T-helper 17 cell (primary cell): ENCODE results near the gene PTTG1. TPM values are rescaled to one million over a fixed set of nuclear protein-coding genes. Genes with fewer than 3 reads are reported as not detected.
A peak's percentile ranks its signal among the peaks of the same experiment; 100 is the strongest.

Experiments used
- ATAC-seq: fragments of 150-1000 bp; cut with Tn5 transposase; 2 replicates; pipeline ENCODE4 v1.10.0; 2021; ENCODE audit warnings: mild to moderate bottlenecking, moderate library complexity
- DNase-seq, 3 donors: peaks; one replicate each; pipeline versions ENCODE4 v3.0.0 to v3.0.0-alpha.2; 2020 to 2021
- H3K9me3 ChIP-seq: one replicate; pipeline ENCODE4 v1.7.0; 2013; ENCODE audit warnings: low read length, mild to moderate bottlenecking; ENCODE audit not compliant: control insufficient read depth, poor library complexity, severe bottlenecking
- H3K27ac Mint-ChIP-seq: one replicate; pipeline ENCODE4 v1.8.0; 2022; ENCODE audit warnings: mild to moderate bottlenecking, moderate library complexity, mixed read lengths
- H3K27me3 Mint-ChIP-seq: one replicate; pipeline ENCODE4 v1.8.0; 2022; ENCODE audit warnings: mixed read lengths
- H3K36me3 Mint-ChIP-seq: one replicate; pipeline ENCODE4 v1.8.0; 2022; ENCODE audit warnings: low read depth, mixed read lengths
- H3K4me1 Mint-ChIP-seq: one replicate; pipeline ENCODE4 v1.8.0; 2022; ENCODE audit warnings: mild to moderate bottlenecking, mixed read lengths
- H3K4me3 Mint-ChIP-seq: one replicate; pipeline ENCODE4 v1.8.0; 2022; ENCODE audit warnings: mild to moderate bottlenecking, moderate library complexity, mixed read lengths
- total RNA-seq, 4 donors: library from RNA in 2 of 4; stranded (reverse) in 2 of 4; gene quantifications; one replicate each; pipeline ENCODE4 v1.2.3 and lab custom pipeline; 2022 to 2026

PTTG1 gene
- total RNA-seq, 2 donors from 2014 or later = 13.9 to 16.0 TPM

DNA sequence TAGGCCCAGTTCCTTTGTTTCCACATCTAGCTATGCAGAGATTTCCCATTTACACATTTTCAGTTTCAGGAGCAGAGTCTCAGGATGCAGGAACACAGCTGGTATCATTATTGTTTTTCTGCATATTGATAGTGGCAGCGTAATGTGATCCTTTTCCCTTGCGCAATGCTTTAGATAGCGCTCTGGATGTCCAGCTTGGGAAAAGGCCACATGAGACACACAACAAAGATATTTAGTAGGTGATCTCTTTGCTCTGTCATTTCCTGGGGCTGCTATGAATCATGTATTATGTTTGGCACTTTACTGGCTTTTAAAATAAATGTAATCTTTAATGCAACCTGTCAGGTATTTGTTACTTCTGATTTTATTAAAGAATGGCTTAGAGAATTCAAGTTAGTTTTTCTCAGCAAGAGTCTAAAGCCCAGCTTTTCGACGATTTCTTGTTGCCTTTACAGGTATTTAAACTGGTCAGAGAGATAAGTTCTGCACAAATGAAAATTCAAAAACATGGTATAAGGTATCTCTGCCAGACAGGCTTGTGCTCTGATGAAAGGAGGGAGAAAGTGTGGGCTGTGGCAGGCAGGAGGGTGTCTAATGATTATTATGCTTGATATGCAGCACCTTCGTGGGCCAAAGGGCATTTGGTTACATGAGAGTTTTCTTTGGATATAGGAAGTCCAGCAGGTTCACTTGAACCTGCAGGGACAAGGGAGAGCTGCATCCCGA is 42.2 kb downstream of the PTTG1 start:
- Mint-ChIP-seq H3K4me1 (peaks cover 31% of the 10 kb centered on the region), H3K4me3 (no peak overlapping the region), H3K27ac (no peak overlapping the region), H3K36me3 (no peaks in the 10 kb centered on the region), H3K27me3 (no peaks in the 10 kb centered on the region)
- no peak for ATAC-seq
- DNase-seq = no peak
- no peaks in the 10 kb centered on the region for H3K9me3 ChIP-seq

DNA sequence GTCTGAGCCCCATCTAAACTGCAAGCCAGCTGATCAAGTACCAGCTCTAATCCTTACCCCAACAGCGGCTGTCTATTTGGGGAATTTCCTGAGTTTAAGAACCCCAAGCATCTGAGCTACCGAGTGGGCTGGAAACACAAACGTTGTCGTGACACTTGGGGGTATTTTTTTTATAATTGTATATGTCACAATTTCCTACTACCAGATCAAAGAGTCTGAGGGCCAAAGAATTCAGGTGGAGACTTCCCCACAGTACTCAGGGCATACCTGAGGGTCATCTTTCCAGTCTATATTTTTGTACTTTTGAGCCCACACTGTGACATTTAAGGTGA is 42.8 kb downstream of the PTTG1 start:
- Mint-ChIP-seq H3K27ac (no peak overlapping the region), H3K27me3 (no peaks in the 10 kb centered on the region), H3K36me3 (no peaks in the 10 kb centered on the region), H3K4me3 (no peak overlapping the region), H3K4me1 (peaks cover 33% of the 10 kb centered on the region)
- ATAC-seq (no peak), DNase-seq (no peak)
- no peaks in the 10 kb centered on the region for H3K9me3 ChIP-seq

DNA sequence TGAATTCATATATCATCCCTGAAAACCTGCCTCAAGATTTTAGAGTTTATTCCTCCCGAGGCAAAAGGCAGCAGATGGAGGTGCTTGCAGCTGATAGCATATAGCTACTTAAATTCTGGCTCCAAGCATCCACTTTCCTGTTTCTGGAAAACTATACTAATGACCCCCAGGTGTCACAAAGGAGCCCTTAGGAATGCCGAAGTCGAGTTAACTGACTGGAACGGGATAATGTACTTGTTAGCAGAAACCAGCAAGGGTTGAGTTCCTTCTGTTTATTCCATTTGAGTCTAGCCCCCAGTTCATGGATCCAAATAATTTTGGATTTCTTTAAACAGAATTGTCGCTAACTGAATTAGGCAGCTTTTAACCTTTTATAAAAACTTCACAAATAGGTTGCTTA is 44.5 kb downstream of the PTTG1 start:
- ATAC-seq (no peak), DNase-seq (no peak)
- Mint-ChIP-seq H3K4me1 (peaks cover 42% of the 10 kb centered on the region), H3K27me3 (no peaks in the 10 kb centered on the region), H3K27ac (peak overlapping the region; percentile 94), H3K36me3 (no peaks in the 10 kb centered on the region), H3K4me3 (no peak overlapping the region)
- H3K9me3 ChIP-seq = no peaks in the 10 kb centered on the region

DNA sequence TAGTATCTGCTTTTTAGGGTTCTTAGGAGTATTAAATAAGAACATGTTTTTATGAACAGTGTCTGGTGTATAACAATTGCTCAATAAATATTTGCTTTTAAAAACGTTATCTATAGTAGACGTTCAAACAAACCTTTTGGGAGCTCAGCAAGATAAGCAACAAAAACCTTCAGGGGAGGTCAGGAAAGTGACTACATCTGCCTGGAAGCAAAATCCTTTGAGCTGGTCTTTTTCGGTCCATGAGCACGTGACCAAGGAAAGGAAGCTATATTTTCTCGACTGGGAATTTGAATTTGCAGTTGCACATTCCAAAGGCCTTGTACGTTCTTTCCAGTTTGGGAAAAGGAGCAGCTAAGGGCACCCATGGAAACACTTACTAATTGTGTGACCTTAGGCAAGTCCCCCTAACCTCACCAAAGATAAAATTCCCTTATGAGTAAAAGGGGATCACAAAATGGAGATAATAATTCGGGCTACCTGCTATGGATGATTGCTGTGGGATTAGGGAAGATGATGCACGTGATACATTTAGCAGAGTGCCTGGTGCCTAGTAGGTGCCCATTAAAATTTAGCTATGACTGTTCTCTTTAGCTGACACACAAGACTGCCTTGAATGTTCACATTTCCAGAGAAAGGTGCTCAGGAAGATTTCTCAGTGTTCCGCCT is 45.4 kb downstream of the PTTG1 start:
- peak overlapping the region; percentile 94 for H3K27ac Mint-ChIP-seq
- peaks cover 48% of the 10 kb centered on the region for H3K4me1 Mint-ChIP-seq
- ATAC-seq (no peak), DNase-seq (no peak)
- no peaks in the 10 kb centered on the region for H3K27me3 Mint-ChIP-seq
- H3K36me3 Mint-ChIP-seq = no peaks in the 10 kb centered on the region
- H3K9me3 ChIP-seq = no peaks in the 10 kb centered on the region
- H3K4me3 Mint-ChIP-seq = peak overlapping the region; percentile 94

DNA sequence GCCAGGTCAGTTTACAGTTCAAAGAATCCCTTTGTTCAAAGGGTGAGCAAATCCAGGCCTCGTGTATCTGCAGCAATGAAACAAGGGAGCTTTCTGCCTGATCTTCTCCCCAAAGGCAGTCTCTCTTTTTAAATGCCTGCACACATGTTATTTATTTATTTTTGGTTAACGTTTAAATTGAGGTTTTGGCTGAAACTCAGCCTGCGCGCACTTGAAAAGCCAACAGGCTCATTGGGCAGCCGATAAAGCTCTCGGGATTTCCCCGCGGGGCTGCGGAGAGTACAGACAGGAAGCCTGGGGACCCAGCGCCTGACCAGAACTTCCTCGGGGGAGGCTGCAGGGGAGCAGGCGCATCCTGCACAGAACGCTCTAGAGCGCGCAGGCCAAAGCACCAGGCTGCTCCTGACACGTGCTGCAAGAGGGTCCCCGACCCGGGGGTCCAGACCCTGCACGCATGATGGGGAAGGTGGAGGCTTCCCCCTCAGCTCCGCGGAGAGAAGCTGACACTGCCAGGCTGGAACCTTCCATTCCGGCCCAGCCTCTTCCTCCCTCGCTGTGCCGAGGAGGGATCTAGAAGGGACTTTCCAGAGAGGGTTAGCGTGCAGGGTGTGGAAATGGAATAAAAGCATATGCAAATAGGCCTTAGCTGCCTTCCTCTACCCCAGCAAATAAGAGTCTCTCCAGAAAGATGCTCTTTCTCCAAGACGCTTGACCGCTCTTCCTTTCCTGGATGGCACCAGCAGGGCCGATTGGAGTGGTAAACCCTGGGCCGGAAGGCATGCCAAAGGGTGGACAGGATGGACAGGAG is 46.1 kb downstream of the PTTG1 start:
- no peaks in the 10 kb centered on the region for H3K27me3 Mint-ChIP-seq
- H3K4me3 Mint-ChIP-seq = peak overlapping the region; percentile 94
- no peaks in the 10 kb centered on the region for H3K36me3 Mint-ChIP-seq
- H3K9me3 ChIP-seq = no peaks in the 10 kb centered on the region
- H3K4me1 Mint-ChIP-seq = peaks cover 46% of the 10 kb centered on the region
- H3K27ac Mint-ChIP-seq = peak overlapping the region; percentile 94
- peak; percentile 89 for ATAC-seq
- peak; percentile 60 to 67 (median 63) for DNase-seq

DNA sequence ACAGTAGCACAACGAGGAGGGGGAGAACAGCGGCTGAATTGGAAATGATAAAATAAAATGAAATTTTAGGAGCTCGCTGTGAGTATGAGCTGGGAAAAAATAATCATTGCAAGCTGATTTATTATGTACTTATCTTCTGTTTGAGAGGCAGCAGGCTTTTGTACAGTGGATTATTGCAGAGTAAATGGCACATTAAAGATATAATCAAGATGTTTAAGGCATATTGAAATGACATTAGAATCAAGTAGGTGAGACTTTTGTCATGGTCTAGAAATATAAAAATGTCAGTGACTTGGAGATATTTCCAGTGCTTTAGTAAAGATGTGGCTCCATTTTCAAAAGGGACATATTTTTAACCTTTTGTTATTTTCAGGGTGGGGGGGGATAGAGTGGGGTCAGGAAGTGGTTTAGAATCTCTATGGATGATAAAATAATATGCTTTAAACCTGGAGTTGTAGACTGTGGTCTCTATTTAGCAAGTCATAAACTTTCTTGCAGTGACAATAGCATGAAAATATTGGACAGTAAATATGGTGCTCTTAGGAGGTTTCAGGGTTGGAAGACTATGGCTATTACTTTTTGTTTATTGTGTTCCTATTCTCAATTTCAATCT is 46.8 kb downstream of the PTTG1 start:
- ATAC-seq = no peak
- Mint-ChIP-seq H3K4me1 (peaks cover 48% of the 10 kb centered on the region), H3K36me3 (no peaks in the 10 kb centered on the region)

DNA sequence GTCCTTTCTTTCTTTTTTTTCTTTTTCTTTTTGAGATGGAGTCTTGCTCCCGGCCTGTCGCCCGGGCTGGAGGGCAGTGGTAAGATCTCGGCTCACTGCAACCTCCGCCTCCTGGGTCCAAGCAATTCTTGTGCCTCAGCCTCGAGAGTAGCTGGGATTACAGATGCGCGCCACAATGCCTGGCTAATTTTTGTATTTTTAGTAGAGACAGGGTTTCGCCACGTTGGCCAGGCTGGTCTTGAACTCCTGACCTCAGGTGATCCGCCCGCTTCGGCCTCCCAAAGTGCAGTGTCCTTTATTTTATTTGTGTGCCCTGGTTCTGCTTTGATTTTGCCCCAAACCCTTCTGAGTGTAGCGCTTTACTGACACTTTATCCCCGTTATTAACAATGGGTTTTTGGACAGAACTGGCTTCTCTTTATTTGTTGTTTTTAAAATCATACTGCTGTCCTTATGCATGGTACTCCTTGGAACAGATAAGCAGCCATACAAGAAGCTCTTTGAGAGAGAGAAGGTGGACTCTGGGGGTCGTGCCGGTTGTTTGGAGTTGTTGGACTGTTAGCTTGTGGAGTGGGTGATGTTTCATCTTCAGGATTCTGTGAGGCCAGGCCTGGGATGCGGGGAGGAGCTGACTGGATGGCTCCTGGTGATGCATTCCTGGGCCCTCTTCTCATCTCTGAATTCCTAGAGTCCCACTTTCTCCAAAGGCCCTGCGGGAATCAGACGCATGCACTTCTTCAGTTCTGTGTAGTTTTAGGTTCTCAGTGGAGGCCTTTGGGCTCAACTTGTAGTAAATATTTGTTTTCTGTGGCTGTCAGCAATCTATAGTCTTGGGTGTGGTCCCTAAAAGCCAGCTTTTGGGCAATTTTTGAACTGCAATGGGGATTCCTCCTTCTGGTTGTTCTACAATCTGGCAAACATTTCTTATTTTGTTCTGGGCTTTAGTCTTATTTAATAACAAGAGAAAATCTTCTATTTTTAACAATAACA is 47.8 kb downstream of the PTTG1 start:
- no peaks in the 10 kb centered on the region for H3K36me3 Mint-ChIP-seq

More for the DNA sequence above, 46.8 kb downstream of the PTTG1 start:
- H3K9me3 ChIP-seq = no peaks in the 10 kb centered on the region
- H3K27me3 Mint-ChIP-seq = no peaks in the 10 kb centered on the region
- no peak for DNase-seq
- peak overlapping the region; percentile 94 for H3K4me3 Mint-ChIP-seq
- H3K27ac Mint-ChIP-seq = peak overlapping the region; percentile 94

DNA sequence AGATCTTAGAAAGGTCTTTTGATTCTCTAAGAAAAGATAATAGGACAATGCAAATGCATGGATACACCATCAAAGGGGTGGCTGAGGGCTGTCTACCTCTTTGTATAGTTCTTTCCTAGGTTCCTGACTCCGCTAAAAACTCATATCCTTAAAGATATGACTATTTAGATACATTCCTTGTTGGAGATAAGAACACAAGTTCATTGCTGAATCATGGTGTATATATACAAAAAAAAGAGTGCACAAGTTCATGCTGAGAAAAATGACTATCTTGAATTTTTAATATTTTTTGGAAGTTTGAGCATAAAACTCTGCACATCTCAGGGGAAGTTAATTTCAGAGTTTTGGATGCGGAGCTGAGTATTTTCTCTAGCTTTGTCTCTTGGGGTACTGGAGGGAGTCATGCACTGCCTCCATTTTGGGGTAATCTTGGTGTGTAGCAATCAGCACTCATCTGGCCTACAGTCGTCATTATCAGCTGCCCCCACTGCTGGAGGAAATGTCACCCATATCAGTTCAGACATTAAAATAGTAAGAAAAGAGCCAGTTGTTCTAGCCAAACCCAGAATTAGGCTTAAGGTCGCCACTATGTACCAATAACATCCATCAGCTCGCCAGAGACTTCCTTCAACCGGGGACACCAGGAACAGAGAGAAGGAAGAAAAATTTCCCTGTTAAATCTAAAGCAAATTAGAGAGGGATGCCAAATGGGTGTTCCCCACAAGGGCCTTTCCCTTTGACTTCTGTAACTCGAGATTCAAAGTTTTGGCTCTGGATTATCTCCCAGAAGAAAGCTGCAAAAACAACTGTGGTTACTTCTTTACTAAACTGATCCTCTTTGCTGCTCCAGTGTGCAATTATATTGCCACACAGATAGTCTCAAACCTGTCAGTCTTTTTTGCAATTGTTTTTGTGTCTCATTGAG is 49.0 kb downstream of the PTTG1 start:
- Mint-ChIP-seq H3K27ac (peak overlapping the region; percentile 94), H3K27me3 (no peaks in the 10 kb centered on the region), H3K4me1 (peaks cover 52% of the 10 kb centered on the region), H3K36me3 (no peaks in the 10 kb centered on the region), H3K4me3 (peak overlapping the region; percentile 75)
- H3K9me3 ChIP-seq = no peaks in the 10 kb centered on the region
- no peak for ATAC-seq
- DNase-seq = no peak

More for the DNA sequence above, 47.8 kb downstream of the PTTG1 start:
- no peak for DNase-seq
- H3K4me1 Mint-ChIP-seq = peaks cover 49% of the 10 kb centered on the region
- no peaks in the 10 kb centered on the region for H3K27me3 Mint-ChIP-seq
- ATAC-seq = no peak
- H3K9me3 ChIP-seq = no peaks in the 10 kb centered on the region
- H3K27ac Mint-ChIP-seq = peak overlapping the region; percentile 94
- H3K4me3 Mint-ChIP-seq = peak overlapping the region; percentile 94

DNA sequence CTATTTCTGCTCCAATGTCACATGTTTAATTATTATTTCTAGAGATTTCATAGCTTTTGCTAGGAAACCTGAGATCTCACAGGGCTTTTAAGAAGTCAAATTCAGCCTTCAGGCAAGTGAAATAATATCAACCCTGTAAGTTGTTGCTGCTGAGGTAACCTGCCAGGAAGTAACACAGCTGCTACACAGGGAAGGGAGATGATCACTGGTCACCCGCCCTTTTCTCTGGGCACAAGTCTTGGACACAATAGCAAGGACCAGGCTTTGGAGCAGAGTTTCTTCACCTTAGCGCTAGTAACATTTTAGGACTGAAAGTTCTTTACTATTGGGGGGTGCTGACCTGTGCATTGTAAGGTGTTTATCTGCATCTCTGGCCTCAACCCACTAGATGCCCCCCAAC is 50.1 kb downstream of the PTTG1 start:
- DNase-seq (no peak), ATAC-seq (no peak)
- Mint-ChIP-seq H3K27ac (peak overlapping the region; percentile 94), H3K4me3 (peak overlapping the region; percentile 79), H3K4me1 (peaks cover 54% of the 10 kb centered on the region), H3K36me3 (no peaks in the 10 kb centered on the region), H3K27me3 (no peaks in the 10 kb centered on the region)
- H3K9me3 ChIP-seq = no peaks in the 10 kb centered on the region

DNA sequence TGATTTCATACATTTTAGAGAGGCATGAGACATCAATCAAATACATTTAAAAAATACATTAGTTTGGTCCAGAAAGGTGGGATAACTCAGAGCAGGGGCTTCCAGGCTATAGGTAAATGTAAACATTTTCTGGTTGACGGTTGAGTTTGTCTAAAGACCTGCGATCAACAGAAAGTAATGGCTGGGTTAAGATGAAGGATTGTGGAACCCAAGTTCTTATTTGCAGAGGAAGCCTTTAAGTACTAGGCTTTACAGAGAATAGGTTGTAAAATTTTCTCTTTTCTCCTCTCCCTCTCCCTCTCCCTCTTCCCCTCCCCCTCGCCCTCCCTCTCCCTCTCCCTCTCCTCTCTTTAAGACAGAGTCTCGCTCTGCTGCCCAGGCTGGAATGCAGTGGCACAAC is 50.8 kb downstream of the PTTG1 start:
- H3K27ac Mint-ChIP-seq = peak overlapping the region; percentile 94
- H3K4me3 Mint-ChIP-seq = peak overlapping the region; percentile 79
- H3K9me3 ChIP-seq = no peaks in the 10 kb centered on the region
- ATAC-seq (no peak), DNase-seq (no peak)
- H3K4me1 Mint-ChIP-seq = peaks cover 54% of the 10 kb centered on the region
- H3K27me3 Mint-ChIP-seq = no peaks in the 10 kb centered on the region
- no peaks in the 10 kb centered on the region for H3K36me3 Mint-ChIP-seq

DNA sequence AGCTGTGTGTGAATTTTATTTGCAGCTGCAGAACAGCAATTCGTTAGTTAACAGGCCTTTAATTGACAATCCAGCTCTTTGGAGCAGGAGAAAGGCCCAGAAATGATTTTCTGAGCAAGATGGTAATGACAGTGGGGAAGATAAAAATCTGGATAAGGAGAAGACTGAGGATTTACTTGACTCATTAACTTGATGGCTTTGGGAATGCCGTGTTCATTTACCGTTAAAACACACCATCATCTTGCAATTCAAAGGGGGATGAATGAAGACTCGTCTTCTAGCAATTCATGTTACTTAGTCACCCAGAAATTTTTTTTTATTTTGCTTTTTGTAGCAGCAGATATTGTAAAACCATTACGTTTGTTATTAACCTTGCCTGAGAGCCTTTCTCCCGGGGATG is 52.0 kb downstream of the PTTG1 start:
- H3K4me1 Mint-ChIP-seq = peaks cover 52% of the 10 kb centered on the region
- DNase-seq = no peak
- peaks cover 3% of the 10 kb centered on the region for H3K36me3 Mint-ChIP-seq
- H3K4me3 Mint-ChIP-seq = peak overlapping the region; percentile 43
- H3K27me3 Mint-ChIP-seq = no peaks in the 10 kb centered on the region
- H3K9me3 ChIP-seq = no peaks in the 10 kb centered on the region
- peak overlapping the region; percentile 94 for H3K27ac Mint-ChIP-seq
- ATAC-seq = no peak
